ENCODE measurements around the gene MYCBP2. TPM values are rescaled to one million over a fixed set of nuclear protein-coding genes. Genes with fewer than 3 reads are reported as not detected.

MYCBP2 gene
- total RNA-seq, 1 donor from 2014 or later, result 42.2 TPM

DNA sequence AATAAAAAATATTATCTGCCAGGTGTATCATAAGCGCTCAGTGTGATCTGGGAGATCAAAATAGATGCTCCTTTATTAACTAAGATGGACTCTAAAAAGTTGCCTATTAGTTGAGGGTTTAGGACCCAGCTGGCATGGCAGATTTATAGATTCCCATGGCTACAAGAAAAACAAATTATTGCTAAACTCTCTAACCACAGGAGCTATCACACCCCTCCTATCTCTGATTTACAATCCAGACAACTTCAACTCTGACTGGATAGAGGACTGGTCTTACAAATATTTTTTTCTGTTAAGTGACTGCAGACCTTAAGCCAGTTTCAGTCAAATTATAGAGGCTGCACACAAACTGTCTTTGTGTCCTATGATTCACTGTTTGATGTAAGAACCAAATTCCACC is 45.4 kb upstream of the MYCBP2 start:
- H3K4me1 ChIP-seq, result no peaks in the 10 kb centered on the region
- no peaks in the 10 kb centered on the region for H3K27me3 ChIP-seq (ENCODE audit: low read depth)
- TF ChIP-seq, protein P1, sequence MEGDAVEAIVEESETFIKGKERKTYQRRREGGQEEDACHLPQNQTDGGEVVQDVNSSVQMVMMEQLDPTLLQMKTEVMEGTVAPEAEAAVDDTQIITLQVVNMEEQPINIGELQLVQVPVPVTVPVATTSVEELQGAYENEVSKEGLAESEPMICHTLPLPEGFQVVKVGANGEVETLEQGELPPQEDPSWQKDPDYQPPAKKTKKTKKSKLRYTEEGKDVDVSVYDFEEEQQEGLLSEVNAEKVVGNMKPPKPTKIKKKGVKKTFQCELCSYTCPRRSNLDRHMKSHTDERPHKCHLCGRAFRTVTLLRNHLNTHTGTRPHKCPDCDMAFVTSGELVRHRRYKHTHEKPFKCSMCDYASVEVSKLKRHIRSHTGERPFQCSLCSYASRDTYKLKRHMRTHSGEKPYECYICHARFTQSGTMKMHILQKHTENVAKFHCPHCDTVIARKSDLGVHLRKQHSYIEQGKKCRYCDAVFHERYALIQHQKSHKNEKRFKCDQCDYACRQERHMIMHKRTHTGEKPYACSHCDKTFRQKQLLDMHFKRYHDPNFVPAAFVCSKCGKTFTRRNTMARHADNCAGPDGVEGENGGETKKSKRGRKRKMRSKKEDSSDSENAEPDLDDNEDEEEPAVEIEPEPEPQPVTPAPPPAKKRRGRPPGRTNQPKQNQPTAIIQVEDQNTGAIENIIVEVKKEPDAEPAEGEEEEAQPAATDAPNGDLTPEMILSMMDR (IDR thresholded peaks at IDR 0.05; ENCODE audit: borderline replicate concordance), result no peak
- H3K36me3 ChIP-seq, result no peaks in the 10 kb centered on the region
- intact Hi-C loops (cut with micrococcal nuclease), result no loop called here
- no peak for DNase-seq
- H3K9me3 ChIP-seq (replicated peaks), result no peaks in the 10 kb centered on the region
- H3K27ac ChIP-seq (replicated peaks), result no peak overlapping the region
- H3K4me3 ChIP-seq, result no peak overlapping the region

DNA sequence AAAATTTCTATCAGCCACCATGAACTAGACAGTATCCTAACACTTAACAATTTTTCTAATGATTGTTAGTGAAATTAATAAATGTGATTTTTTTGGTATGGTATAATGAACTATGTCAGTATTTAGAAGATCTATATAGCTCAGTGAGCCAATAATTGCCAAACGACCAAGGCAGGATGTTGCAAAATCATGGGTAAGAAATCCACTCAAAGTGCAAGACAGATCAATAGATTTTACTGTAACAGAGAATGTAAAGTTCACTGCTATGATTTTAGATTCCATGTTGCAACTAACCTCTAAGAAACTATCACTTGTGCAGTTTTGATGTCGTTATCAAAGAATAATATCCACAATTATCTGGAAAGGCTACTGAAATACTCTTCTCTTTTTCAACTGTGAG is 44.0 kb upstream of the MYCBP2 start:
- no peak overlapping the region for H3K27ac ChIP-seq (replicated peaks)
- H3K4me1 ChIP-seq, result no peaks in the 10 kb centered on the region
- intact Hi-C loops (cut with micrococcal nuclease), result no loop called here
- no peaks in the 10 kb centered on the region for H3K36me3 ChIP-seq
- H3K27me3 ChIP-seq (ENCODE audit: low read depth), result no peaks in the 10 kb centered on the region
- no peak overlapping the region for H3K4me3 ChIP-seq
- H3K9me3 ChIP-seq (replicated peaks), result no peaks in the 10 kb centered on the region
- no peak for DNase-seq
- TF ChIP-seq, protein P1 (IDR thresholded peaks at IDR 0.05; ENCODE audit: borderline replicate concordance), result no peak

DNA sequence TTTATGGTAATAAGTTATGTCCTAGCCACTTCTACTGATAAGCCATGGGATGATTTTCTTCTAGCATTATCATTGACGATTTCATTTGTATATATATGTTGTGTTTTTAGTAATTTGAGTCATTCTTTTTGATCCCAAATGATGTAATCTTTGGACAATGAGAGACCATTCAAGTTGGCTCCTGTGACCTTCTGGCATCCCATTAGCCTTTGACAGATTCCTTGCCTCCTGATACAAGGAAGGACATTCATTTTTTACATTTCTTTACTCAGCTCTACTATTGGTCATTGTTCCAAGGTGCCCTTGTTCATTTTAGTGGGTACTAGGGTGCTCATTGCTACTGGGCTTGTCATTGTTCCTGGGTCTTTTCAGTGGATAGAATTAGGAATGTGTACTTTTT is 35.3 kb upstream of the MYCBP2 start:
- peaks cover 15% of the 10 kb centered on the region for H3K27me3 ChIP-seq (ENCODE audit: low read depth)
- DNase-seq, result no peak
- H3K27ac ChIP-seq (replicated peaks), result no peak overlapping the region
- H3K4me3 ChIP-seq, result no peak overlapping the region
- intact Hi-C loops (cut with micrococcal nuclease), result no loop called here
- H3K4me1 ChIP-seq, result no peaks in the 10 kb centered on the region
- no peaks in the 10 kb centered on the region for H3K9me3 ChIP-seq (replicated peaks)
- H3K36me3 ChIP-seq, result no peaks in the 10 kb centered on the region
- TF ChIP-seq, protein P1 (IDR thresholded peaks at IDR 0.05; ENCODE audit: borderline replicate concordance), result no peak

DNA sequence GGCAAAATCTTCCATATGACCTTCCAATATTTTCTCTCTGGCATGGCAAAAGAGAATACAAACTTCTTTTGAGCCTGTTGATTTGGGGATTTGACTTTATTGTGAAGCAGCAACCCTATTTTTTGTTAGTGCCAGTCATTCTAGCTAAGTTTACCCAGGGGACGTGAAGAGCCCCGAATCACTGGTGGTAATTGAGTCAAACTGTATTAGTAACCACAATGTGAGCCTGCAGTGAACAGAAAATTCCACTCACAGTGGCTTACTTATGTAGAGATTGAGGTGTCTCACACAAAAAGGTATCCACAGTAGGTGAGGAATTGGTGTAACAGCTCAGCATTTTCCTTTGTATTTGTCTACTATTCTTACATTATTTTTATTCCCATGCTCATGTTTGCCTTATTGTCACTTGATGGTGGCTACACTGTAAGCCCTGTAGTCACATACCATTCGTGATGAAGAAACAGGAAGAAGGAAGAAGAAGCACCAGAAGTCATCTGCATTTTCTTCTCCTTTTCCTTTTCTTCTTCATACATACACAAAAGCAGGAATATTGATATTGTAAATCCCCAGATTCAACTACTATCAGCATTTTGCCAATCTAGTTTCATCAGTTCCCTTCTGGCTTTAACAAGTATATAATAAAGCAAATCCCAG is 33.3 kb upstream of the MYCBP2 start:
- Histone ChIP-seq H3K27me3 (ENCODE audit: low read depth) (peaks cover 15% of the 10 kb centered on the region), H3K4me1 (no peaks in the 10 kb centered on the region), H3K9me3 (replicated peaks) (no peaks in the 10 kb centered on the region), H3K4me3 (no peak overlapping the region), H3K36me3 (no peaks in the 10 kb centered on the region), H3K27ac (replicated peaks) (no peak overlapping the region)
- TF ChIP-seq, protein P1 (IDR thresholded peaks at IDR 0.05; ENCODE audit: borderline replicate concordance), result no peak
- intact Hi-C loops (cut with micrococcal nuclease), result no loop called here
- DNase-seq, result no peak

DNA sequence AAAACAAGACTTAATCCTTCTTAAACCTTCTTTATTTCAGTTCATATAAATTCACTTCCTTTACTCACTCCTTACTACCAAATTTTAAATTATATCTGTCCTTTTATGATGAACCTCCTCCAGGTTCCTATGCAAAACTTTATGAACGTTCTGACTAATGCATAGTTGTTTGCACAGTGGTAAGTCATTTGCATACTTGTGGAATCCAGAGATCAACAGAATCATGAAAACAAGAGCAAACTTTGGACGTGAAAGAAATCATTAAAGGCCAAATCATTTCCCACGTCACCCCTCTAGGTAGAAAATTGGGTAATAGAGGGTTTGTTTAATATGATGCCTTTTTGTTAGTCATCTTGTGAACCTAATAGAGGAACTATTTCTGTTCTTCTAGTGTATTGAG is 32.3 kb upstream of the MYCBP2 start:
- Histone ChIP-seq H3K9me3 (replicated peaks) (no peaks in the 10 kb centered on the region), H3K27me3 (ENCODE audit: low read depth) (peaks cover 9% of the 10 kb centered on the region), H3K4me1 (no peaks in the 10 kb centered on the region), H3K4me3 (no peak overlapping the region), H3K36me3 (no peaks in the 10 kb centered on the region), H3K27ac (replicated peaks) (no peak overlapping the region)
- TF ChIP-seq, protein P1 (IDR thresholded peaks at IDR 0.05; ENCODE audit: borderline replicate concordance), result no peak
- intact Hi-C loops (cut with micrococcal nuclease), result no loop called here
- no peak for DNase-seq
